SK-N-SH (cell line): ENCODE results near the gene PLEKHA6. TPM values are rescaled to one million over a fixed set of nuclear protein-coding genes. Genes with fewer than 3 reads are reported as not detected.

ENCODE experiments used
- CTCF ChIA-PET: fragments of 300-600, 350-600 bp; formaldehyde crosslinking; extraction: SDS; loops from one replicate; lab custom pipeline; 2021; lab: Yijun Ruan, JAX
- POLR2A ChIA-PET: fragments of 350-600 bp; sonication (Branson Sonifier 250); formaldehyde crosslinking; extraction: SDS; loops from one replicate; lab custom pipeline; 2020; ENCODE audit warnings: antibody characterized with exemption, inconsistent platforms; lab: Yijun Ruan, JAX
- DNase-seq: peaks from one replicate; pipeline ENCODE4 v3.0.0; 2012
- H2AFZ ChIP-seq: fragments of 200-600 bp; sonication (generic); 2 replicates; pipeline ENCODE4 v1.8.1; 2016; ENCODE audit warnings: antibody characterized with exemption, mild to moderate bottlenecking, low read depth
- H3F3A ChIP-seq: fragments of 200-600 bp; sonication (generic); replicated peaks from 2 replicates; pipeline ENCODE3; 2016; ENCODE audit warnings: antibody characterized with exemption, mild to moderate bottlenecking; ENCODE audit not compliant: insufficient read depth
- H3K27ac ChIP-seq, 2 experiments: fragments of 200-500 bp in 1 of 2; fragments of 200-600 bp in 1 of 2; sonication (Bioruptor generic) in 1 of 2; sonication (generic), shearing (Covaris generic) in 1 of 2; 2 replicates each; pipeline versions ENCODE4 v1.5.1 to v1.6.1; 2014 to 2016; ENCODE audit warnings: low read depth in 2 of 2, inconsistent platforms in 1 of 2, low read length in 1 of 2, mild to moderate bottlenecking in 1 of 2, mixed read lengths in 1 of 2
- H3K27me3 ChIP-seq: fragments of 200-600 bp; sonication (generic), shearing (Covaris generic); 2 replicates; pipeline ENCODE4 v1.6.1; 2016; ENCODE audit warnings: mixed run types; ENCODE audit not compliant: insufficient read depth
- H3K36me3 ChIP-seq, 2 experiments: fragments of 200-500 bp in 1 of 2; fragments of 200-600 bp in 1 of 2; sonication (Bioruptor generic) in 1 of 2; sonication (generic) in 1 of 2; replicated peaks in 1 of 2; 2 replicates each; pipeline versions ENCODE3 to v1.5.1; 2014 to 2016; ENCODE audit warnings: low read length in 1 of 2, mild to moderate bottlenecking in 1 of 2; ENCODE audit not compliant: insufficient read depth in 2 of 2, control insufficient read depth in 1 of 2
- H3K4me1 ChIP-seq, 2 experiments: fragments of 200-500 bp in 1 of 2; fragments of 200-600 bp in 1 of 2; sonication (Bioruptor generic) in 1 of 2; sonication (generic), shearing (Covaris generic) in 1 of 2; 2 replicates each; pipeline versions ENCODE4 v1.5.1 to v1.6.1; 2014 to 2016; ENCODE audit warnings: low read depth in 1 of 2, low read length in 1 of 2, mixed run types in 1 of 2; ENCODE audit not compliant: insufficient read depth in 2 of 2, control insufficient read depth in 1 of 2
- H3K4me2 ChIP-seq: fragments of 200-600 bp; sonication (generic), shearing (Covaris generic); 2 replicates; pipeline ENCODE4 v1.6.1; 2017; ENCODE audit warnings: mixed run types
- H3K4me3 ChIP-seq, 2 experiments: fragments of 200-500 bp in 1 of 2; fragments of 200-600 bp in 1 of 2; sonication (Bioruptor generic) in 1 of 2; sonication (generic), shearing (Covaris generic) in 1 of 2; 2 replicates each; pipeline versions ENCODE4 v1.5.1 to v1.8.1; 2014 to 2016; ENCODE audit warnings: low read depth in 2 of 2, inconsistent platforms in 1 of 2, low read length in 1 of 2, mild to moderate bottlenecking in 1 of 2, mixed read lengths in 1 of 2, moderate library complexity in 1 of 2
- H3K79me2 ChIP-seq: fragments of 200-600 bp; sonication (generic); 2 replicates; pipeline ENCODE4 v1.8.1; 2017; ENCODE audit warnings: mild to moderate bottlenecking; ENCODE audit not compliant: insufficient read depth
- H3K9ac ChIP-seq: fragments of 200-600 bp; sonication (generic); 2 replicates; pipeline ENCODE4 v1.6.1; 2017; ENCODE audit warnings: mixed run types
- H3K9me2 ChIP-seq: fragments of 200-600 bp; sonication (generic); 2 replicates; pipeline ENCODE4 v1.6.1; 2017; ENCODE audit warnings: mixed run types
- H3K9me3 ChIP-seq: fragments of 200-600 bp; sonication (generic); 2 replicates; pipeline ENCODE4 v1.6.1; 2017; ENCODE audit warnings: mixed run types, mild to moderate bottlenecking, moderate library complexity
- H4K20me1 ChIP-seq: fragments of 200-600 bp; sonication (generic); 2 replicates; pipeline ENCODE4 v1.6.1; 2017; ENCODE audit warnings: mild to moderate bottlenecking, mixed run types; ENCODE audit not compliant: insufficient read depth
- ELF1 ChIP-seq: IDR thresholded peaks from 2 replicates; pipeline ENCODE4 v1.4.0; 2012
- EZH2phosphoT487 ChIP-seq: fragments of 200-600 bp; sonication (generic); IDR thresholded peaks from 2 replicates; pipeline ENCODE4 v1.6.1; 2017; ENCODE audit warnings: low read depth, mixed run types, mild to moderate bottlenecking, antibody characterized with exemption, moderate library complexity, borderline replicate concordance
- FOXM1 ChIP-seq: IDR thresholded peaks from 2 replicates; pipeline ENCODE4 v1.4.0; 2012; ENCODE audit warnings: low read depth, mild to moderate bottlenecking
- JUND ChIP-seq: IDR thresholded peaks from 2 replicates; pipeline ENCODE4 v1.4.0; 2012
- MEF2A ChIP-seq: IDR thresholded peaks from 2 replicates; pipeline ENCODE4 v1.4.0; 2012; ENCODE audit warnings: low read depth, borderline replicate concordance
- MXI1 ChIP-seq: IDR thresholded peaks from 2 replicates; pipeline ENCODE4 v1.6.1; 2012; ENCODE audit warnings: mild to moderate bottlenecking, low read depth, low read length, improper control_type of control experiment
- NFIC ChIP-seq: IDR thresholded peaks from 2 replicates; pipeline ENCODE4 v1.4.0; 2012; ENCODE audit warnings: borderline replicate concordance
- NRF1 ChIP-seq: IDR thresholded peaks from 2 replicates; pipeline ENCODE4 v1.6.1; 2012; ENCODE audit warnings: low read depth, mild to moderate bottlenecking, low read length
- PBX3 ChIP-seq: IDR thresholded peaks from 2 replicates; pipeline ENCODE4; 2012
- RCOR1 ChIP-seq: fragments of 150-350 bp; IDR thresholded peaks from 2 replicates; pipeline ENCODE4 v1.6.1; 2017; ENCODE audit warnings: antibody characterized with exemption, low read length
- RFX5 ChIP-seq: IDR thresholded peaks from 2 replicates; pipeline ENCODE4 v1.6.1; 2012; ENCODE audit warnings: mild to moderate bottlenecking, improper control_type of control experiment, low read length
- RXRA ChIP-seq: IDR thresholded peaks from 2 replicates; pipeline ENCODE4 v1.4.0; 2012; ENCODE audit warnings: low read depth, mild to moderate bottlenecking, borderline replicate concordance
- SIN3A ChIP-seq: IDR thresholded peaks from 2 replicates; pipeline ENCODE4 v1.6.1; 2012; ENCODE audit warnings: low read depth, mild to moderate bottlenecking, low read length, moderate library complexity, borderline replicate concordance
- SMC3 ChIP-seq: IDR thresholded peaks from 2 replicates; pipeline ENCODE4 v1.6.1; 2012; ENCODE audit warnings: low read depth, low read length, improper control_type of control experiment
- USF1 ChIP-seq: IDR thresholded peaks from 2 replicates; pipeline ENCODE4 v1.4.0; 2012; ENCODE audit warnings: low read depth, borderline replicate concordance
- YY1 ChIP-seq: IDR thresholded peaks from 2 replicates; pipeline ENCODE4 v1.4.0; 2012; ENCODE audit warnings: low read depth, mild to moderate bottlenecking
- ZBTB33 ChIP-seq: IDR thresholded peaks from 2 replicates; pipeline ENCODE4 v1.4.0; 2012; ENCODE audit warnings: low read depth, borderline replicate concordance
- WGBS: methylation state at CpG from one replicate; pipeline ENCODE4 v1.1.6; 2017; ENCODE audit warnings: low lambda C conversion rate; 5-methylcytosine and 5-hydroxymethylcytosine counted together
- polyA plus RNA-seq, 3 experiments: library from polyadenylated mRNA; depleted of rRNA; stranded (reverse); fragments of >200 nt; gene quantifications; 2 replicates each; pipeline ENCODE4 v1.2.3, GENCODE V29; 2012

The PLEKHA6 gene
- polyA plus RNA-seq, 1 of the 3 experiments (the other 2 are of a cell fraction) = 1.2 TPM

- Histone ChIP-seq H3F3A (peaks cover under 1% of the 10 kb centered on the region), H4K20me1 (peaks cover 79% of the 10 kb centered on the region), H3K27me3 (no peaks in the 10 kb centered on the region), H3K9me3 (no peaks in the 10 kb centered on the region), H3K4me1 (peaks cover 9 to 22% of the 10 kb centered on the region in 2 experiments; a peak in 3 of 4 replicates), H3K27ac (no peak overlapping the region; a peak in 1 of 4 replicates), H3K9me2 (no peaks in the 10 kb centered on the region), H3K79me2 (peaks cover 88% of the 10 kb centered on the region), H3K9ac (peak overlapping the region; percentile 99), H3K36me3 (peaks cover 62 to 65% of the 10 kb centered on the region in 2 experiments), H2AFZ (no peak overlapping the region), H3K4me3 (peak overlapping the region; percentile 78 to 89), H3K4me2 (peak overlapping the region; percentile 83)
- DNase-seq = peak; percentile 33
- ChIA-PET POLR2A (interaction anchor here (1.1 kb wide), 1 partner anchor 9 kb away, joined by 3 read pairs; no protein-coding TSS in a partner anchor), CTCF (interaction anchor here (1.0 to 5.8 kb wide), 10 partner anchors 9 to 534 kb away, joined by 3 to 60 read pairs (median 4); partner anchors contain the start of gene GOLT1A)
- peak; percentile 42; the same call in 1 of the 2 replicates for TF ChIP-seq MXI1
- TF ChIP-seq RFX5 = no peak
- TF ChIP-seq JUND = no peak
- peak; percentile 71 for TF ChIP-seq NFIC
- no peak for TF ChIP-seq RXRA
- TF ChIP-seq EZH2phosphoT487 = no peak
- 2% methylated on average over 2 of the region's 2 CpGs for WGBS
Observed at GRCh38 chr1:204408074-204408507, 48.4 kb upstream of the PLEKHA6 start.

GRCh38 chr1:204407295-204407971 lies 47.7 kb upstream of the PLEKHA6 start:
- Histone ChIP-seq H3K4me2 (peak overlapping the region; percentile 83), H3F3A (no peaks in the 10 kb centered on the region), H4K20me1 (peaks cover 85% of the 10 kb centered on the region), H2AFZ (no peak overlapping the region), H3K9me3 (no peaks in the 10 kb centered on the region), H3K4me3 (peak overlapping the region; percentile 78 to 89), H3K27me3 (no peaks in the 10 kb centered on the region), H3K79me2 (peaks cover 93% of the 10 kb centered on the region), H3K36me3 (peaks cover 65 to 72% of the 10 kb centered on the region in 2 experiments), H3K4me1 (peaks cover 9 to 22% of the 10 kb centered on the region in 2 experiments; a peak in 3 of 4 replicates), H3K9me2 (no peaks in the 10 kb centered on the region), H3K27ac (no peak overlapping the region), H3K9ac (peak overlapping the region; percentile 99)
- 1% methylated on average over 3 of the region's 3 CpGs for whole genome bisulfite sequencing
- DNase-seq = no peak
- no peak for TF ChIP-seq ELF1
- POLR2A ChIA-PET = interaction anchor here (1.1 kb wide), 1 partner anchor 9 kb away, joined by 3 read pairs; no protein-coding TSS in a partner anchor
- CTCF ChIA-PET = interaction anchor here (0.6 to 5.8 kb wide), 13 partner anchors 9 to 1385 kb away, joined by 3 to 60 read pairs (median 4); partner anchors contain the start of gene GOLT1A

GRCh38 chr1:204406621-204407020 lies 46.9 kb upstream of the PLEKHA6 start:
- Histone ChIP-seq H3K27ac (no peak overlapping the region), H4K20me1 (peaks cover 93% of the 10 kb centered on the region), H3K4me1 (peaks cover 9 to 18% of the 10 kb centered on the region in 2 experiments; a peak in 3 of 4 replicates), H3K36me3 (peaks cover 65 to 77% of the 10 kb centered on the region in 2 experiments), H3K9ac (peak overlapping the region; percentile 99), H3K27me3 (no peaks in the 10 kb centered on the region), H3K9me2 (no peaks in the 10 kb centered on the region), H3K4me3 (peak overlapping the region; percentile 78 to 89; a peak in 3 of 4 replicates), H3K9me3 (no peaks in the 10 kb centered on the region), H3F3A (peaks cover 1% of the 10 kb centered on the region), H2AFZ (no peak overlapping the region), H3K4me2 (peak overlapping the region; percentile 83), H3K79me2 (peaks cover 99% of the 10 kb centered on the region)
- 64% methylated on average over 4 of the region's 4 CpGs for WGBS
- ChIA-PET POLR2A (no interaction called here), CTCF (interaction anchor here (0.7 to 5.8 kb wide), 7 partner anchors 9 to 1384 kb away, joined by 3 to 60 read pairs (median 4); no protein-coding TSS in a partner anchor)
- DNase-seq = no peak
- TF ChIP-seq NRF1 (no peak), SMC3 (no peak), ZBTB33 (no peak), USF1 (no peak), RCOR1 (no peak), YY1 (no peak), FOXM1 (no peak), SIN3A (no peak), MEF2A (no peak), PBX3 (no peak)
